GM18507 (cell line): ENCODE measurements around the gene PPP1R18.
"Not testable (repeated sequence)": the region's sequence is repeated elsewhere in the genome, so short reads cannot be mapped to it uniquely, and the experiment has no call there.

Source experiments
- DNase-seq: peaks from one replicate; pipeline ENCODE4 v3.0.0; 2011; ENCODE audit warnings: low read depth; ENCODE audit not compliant: insufficient read length; ENCODE audit errors: extremely low spot score
- FAIRE-seq: peaks from 2 replicates; lab custom pipeline; 2011; peaks lifted over from hg19 to GRCh38; lab: Jason Lieb, UNC

The PPP1R18 gene

DNA sequence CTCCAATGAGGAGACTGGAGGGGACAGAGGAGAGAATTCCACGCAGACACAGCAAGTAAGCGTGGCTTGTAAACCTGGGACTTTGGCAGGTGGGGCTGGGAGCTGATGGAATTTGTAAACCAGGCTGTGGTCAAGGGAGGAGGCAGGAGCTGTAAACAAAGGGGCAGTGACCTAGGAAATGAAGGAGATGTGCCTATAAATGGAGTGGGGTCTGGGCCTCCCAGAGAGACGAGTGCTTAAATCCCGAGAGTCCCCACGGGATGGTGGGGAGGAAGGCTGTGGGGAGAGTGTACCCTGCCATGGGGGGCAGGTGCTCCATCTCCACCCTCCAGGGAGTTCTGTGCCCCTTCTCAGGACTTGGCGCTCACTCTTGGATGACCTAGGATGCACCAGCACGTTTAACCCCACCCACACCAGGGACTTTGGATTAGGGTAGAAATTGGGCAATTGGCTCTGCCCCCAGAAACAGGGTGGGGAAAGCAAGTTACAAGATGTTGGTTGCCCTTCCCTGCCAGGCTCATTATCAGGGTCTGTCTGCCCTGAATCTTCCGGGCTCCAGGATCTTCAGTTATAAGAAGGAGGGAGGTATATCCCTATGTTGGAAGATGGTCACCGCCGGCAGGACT, 9.7 kb downstream of the PPP1R18 start:
- FAIRE-seq = no peak
- DNase-seq = no peak

DNA sequence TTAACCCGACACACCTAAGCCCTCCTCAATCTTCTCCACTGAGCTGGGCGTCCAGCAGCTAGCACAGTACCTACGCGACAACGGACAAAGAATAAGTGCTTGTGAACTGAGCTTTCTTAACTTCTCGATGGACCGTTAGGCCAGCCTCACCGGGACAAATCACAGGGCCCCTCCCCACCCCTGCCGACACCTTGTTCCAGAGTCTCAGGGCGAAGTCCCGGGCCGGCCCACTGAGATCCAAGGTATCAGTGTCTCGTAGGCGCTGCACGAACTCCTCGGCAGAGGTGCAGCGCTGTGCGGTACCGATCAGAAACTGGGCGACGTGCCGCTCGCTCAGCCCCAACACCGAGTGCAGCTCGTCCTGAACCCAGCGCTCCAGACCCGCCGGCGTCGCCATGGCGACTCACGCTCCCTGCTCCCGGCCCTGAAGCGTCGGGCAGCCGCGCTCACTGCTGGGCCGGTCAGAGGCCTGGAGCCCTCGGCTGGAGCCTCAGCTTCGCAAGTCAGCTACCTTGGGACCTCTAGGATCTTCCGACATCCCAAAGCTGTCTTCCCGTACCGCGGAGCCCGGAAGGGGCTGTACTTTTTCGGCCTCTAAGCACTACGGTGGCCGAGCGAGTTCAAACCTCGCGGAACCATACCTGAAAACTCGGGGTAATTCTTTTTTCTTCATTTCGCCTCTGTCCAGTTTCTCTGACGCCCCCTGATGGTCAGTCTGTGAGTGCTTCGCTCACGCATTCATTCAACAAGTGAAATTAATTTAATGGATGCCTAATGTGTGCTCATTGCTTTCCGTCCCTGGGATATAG, 13.8 kb downstream of the PPP1R18 start, which contains the start of gene DHX16:
DHX16 (minus strand) TSS at position 562 of the 809 bp plus-strand sequence; CDS start at position 397, 165 bp downstream.
- FAIRE-seq (peak; percentile 96), DNase-seq (peak; percentile 79)

DNA sequence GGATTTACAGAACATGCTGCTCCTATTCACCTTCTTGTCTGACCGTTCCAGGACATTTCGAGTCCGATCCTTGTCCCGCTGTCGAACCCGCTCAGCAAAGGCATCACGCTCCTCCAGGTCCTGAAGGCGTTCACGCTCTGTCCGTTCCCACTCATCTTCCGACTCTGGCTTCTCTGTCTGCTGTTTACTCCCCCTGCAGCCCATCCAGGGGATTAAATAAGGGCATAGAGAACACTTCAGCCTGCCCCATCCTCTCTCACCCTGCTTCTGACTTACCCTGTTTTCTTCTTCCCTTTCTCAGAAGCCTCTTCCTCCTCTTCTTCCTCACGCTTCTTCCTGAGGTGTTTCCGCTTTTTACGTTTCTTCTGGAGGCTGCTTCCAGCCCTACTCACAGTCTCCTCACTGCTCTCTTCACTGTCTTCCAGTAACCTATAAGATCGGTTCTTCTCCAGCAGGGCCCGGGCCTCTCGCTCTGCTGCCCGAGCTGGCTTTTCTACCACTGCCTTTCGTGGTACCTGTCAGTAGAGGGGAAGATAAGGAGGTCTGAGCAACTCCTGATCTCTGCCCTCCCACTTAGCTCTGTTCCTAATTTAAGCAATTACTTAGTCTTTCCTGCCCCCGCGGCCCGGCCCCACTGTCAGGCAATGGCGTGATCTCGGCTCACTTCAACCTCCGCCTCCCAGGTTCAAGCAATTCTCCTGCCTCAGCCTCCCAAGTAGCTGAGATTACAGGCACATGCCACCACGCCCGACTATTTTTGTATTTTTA, 15.5 kb downstream of the PPP1R18 start:
- no peak for FAIRE-seq
- no peak for DNase-seq

DNA sequence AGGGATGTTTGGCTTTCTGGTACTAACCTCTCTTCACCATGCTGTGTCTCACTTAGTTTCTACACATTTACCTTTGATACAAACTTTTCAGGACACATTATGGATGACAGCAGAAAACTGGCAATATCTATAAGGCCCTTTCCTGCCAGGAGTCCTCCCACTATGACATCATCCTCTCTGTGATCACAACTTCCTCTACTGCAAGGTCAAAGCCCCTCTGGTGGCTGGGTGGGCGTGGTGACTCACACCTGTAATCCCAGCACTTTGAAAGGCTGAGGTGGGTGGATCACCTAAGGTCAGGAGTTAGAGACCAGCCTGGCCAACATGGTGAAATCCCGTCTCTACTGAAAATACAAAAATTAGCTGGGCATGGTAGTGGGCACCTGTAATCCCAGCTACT, 20.1 kb downstream of the PPP1R18 start:
- not testable (repeated sequence) for DNase-seq, FAIRE-seq

DNA sequence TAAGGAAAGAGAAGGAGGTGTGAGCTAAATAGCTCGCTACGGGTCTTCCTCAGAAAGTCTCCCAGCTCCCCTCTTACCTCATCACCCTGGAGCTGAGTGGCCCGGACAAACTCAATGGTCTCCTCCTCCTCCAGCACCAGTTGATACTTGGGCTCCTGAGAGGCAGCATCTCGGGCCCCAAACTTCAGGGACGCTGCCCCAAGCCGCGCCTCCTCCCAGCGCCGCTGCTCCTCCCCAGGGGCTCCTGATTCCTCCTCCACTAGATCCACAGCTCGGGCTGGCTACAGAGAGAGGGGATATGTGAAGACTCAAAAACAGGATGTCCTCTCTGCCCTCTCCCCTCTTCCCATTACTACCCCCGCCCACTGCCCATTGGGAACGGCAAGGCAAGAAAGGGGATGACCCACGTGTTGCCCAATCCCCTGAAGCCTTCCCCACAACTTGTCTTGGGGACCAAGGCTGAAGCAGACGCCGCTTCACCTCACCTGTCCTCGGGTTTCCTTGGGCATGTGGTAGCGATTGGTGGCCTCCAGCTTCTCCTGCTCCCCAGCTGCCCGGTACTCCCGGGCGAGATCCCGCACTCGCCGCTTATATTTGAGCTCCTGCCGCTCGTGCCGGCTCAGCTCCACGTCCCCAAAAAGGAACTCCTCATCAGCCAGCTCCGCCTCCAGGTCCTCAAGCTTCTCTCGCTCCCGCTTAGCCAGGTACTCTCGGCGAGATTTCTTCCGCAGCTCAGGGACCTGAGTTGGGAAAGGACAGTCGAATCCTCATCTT, 21.3 kb downstream of the PPP1R18 start:
- no peak for DNase-seq
- FAIRE-seq = no peak

DNA sequence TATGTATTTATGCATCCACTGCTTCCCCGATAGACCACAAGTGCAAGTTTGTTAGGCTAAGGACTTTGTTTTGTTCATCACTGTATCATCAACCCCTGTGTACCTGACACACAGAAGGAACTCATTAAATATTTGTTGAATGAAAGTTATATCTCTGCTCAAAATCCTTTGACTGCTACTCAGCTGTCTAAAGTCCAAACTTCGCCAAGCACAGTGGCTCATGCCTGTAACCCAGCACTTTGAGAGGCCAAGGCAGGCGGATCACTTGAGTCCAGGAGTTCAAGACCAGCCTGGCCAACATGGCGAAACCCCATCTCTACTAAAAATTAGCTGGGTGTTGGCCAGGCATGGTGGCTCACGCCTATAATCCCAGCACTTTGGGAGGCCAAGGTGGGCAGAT, 28.5 kb downstream of the PPP1R18 start:
- FAIRE-seq, DNase-seq: not testable (repeated sequence)

DNA sequence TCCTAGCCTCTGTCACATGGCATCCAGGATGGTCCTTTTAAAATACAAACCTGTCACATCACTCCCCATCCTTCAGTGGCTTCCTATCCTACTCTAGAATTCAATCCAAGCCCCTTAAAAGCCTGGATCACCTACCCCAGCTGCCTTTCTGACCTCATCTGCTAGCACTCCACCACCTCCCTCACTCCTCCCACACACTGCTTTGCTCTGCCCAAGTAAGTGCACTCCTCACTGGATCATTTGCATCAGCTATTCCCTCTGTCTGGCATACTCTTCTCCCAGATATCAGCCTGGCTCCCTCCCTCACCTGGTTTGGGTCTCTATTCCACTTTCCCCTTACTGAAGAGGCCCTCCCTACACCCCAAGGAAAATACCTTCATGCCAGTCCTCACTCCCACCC, 29.0 kb downstream of the PPP1R18 start:
- DNase-seq (no peak), FAIRE-seq (no peak)

DNA sequence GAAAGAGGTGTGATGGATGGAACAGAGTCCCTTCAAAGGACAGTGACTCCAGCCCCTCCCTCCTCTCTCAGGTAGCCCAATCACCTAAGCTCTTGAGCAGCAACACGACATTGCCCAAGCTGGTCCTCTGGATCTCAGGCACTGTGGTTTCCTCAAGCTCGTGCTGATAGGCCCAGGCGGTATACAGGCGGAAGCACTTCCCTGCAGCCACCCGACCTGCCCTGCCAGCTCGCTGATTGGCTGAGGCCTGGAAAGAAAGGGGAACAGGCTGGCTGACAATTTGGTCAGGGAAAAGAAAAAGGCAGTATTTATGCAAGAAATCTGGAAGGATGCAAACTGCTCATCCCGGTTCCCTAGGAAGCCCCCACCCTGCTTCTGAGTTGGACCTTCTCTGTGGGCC, 29.9 kb downstream of the PPP1R18 start:
- FAIRE-seq (no peak), DNase-seq (no peak)

DNA sequence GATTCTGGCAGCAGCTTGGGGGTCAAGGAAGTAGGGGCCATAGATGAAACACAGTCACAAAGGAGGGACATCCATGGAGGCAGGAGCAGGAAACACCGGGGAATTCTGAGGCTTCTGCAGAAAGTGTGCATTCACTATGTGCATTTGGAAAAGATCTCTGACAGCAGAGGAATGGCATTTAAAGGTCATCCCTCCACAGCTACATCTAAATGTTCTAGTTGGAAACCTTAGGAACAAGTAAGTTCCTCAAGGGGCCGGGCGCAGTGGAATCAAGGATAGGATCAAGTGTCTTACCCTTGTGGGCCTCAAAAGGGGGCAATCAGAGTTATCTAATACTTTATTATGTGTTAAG, 30.7 kb downstream of the PPP1R18 start:
- FAIRE-seq (no peak), DNase-seq (no peak)

DNA sequence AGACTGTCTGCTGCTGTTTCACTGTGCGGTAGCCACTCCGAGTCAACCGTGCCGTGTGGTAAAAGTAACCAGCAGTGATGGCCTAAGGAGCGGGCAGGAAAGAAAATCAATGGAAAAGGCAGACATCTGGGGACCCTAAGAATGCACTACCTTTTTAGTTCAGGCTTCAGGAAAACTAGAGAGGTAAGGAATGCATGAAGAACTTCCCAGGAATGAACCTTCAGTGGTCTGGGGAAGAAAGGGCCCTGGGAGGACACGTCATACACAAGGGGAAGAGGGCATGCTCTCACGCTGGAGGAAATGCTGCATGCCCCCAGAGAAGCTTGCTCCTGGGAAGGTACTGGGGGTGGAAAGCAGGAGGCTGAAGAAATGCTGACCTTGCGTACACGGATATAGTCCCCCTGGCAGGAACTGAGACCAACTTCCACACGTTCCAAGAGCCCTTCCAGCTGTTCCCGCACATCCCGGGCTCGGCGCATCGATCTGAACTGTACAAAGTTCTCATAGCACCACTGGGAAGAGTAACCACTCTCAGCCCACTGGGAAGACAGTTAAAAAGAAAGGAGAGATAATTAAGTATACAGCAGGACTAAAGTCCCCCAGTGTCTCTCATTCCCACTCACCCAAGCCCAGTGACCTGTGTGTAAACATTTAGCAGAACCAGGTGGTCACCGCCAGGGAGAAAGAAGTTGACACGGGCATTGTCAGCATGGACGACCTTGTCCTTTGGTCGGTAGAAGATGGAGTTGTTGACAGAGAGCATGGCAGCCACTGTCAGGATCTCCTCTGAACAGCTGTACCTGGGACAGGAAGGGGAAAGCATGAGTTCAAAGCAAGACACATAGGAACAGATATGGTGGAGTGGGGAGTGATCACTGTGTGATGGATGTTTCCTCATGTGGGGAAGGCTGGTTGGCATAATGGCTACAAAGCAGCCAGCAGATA, 31.4 kb downstream of the PPP1R18 start:
- DNase-seq = no peak
- FAIRE-seq = no peak

DNA sequence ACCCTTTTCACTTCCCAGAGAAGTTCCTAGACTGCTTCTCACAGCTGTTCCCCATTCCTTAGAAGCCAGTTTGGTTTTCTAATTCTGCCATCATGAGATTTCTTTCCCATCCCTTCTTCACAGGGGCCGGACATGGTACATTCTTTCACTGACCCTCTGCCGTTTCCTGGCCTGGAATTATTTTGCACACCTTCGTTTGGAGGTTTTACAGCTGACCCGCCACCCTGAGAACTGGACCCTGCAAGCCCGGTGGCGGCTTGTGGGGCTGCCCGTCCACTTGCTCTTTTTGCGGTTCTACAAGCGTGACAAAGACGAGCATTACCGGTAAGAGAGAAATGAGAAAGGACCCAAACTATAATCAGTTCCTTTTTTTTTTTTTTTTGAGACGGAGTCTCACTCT, 35.3 kb downstream of the PPP1R18 start:
- no peak for FAIRE-seq
- DNase-seq = no peak

DNA sequence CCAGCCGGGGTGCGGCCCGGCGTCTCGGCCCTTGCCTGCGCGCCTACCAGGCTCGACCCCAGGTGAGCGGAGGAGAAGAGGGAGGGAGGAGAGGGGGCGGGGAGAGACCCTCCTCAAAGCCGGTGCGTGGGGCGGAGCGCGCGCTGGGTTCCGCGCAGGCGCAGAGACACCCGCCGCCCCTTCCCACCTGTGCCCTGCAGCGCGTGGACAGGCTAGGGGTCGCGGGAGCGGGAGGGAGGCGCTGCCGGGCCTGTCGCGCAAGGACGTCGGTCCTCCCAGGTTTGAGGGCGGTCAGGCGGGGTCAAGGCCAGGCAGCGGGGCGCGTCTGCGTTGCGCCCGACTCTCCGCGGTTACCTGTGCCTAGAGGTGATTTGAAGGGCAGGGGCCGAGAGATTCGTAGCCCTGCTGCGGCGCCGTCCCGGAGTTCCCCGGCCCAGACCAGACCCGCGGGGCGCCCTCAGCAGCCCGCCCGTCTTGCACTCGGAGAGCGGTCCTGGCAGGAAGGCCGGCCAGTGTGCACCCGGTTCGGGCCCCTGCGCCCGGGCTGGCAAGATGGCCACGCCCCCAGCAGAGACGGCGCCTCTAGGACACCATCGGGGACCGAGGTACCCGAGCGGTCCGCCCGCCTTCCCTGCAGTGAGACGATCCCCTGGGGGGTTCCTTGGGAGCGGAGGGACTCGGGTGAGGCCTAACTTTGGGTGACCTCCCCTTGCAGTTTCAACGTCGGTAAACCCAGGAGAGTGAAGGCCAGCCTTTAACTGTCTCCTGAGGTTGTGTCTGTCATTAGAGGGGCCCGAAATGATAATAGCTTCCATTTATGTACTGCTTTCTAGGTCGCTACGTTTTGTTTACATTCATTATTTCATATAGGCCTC, 39.0 kb downstream of the PPP1R18 start:
- DNase-seq = peak; percentile 61
- FAIRE-seq = peak; percentile 56

DNA sequence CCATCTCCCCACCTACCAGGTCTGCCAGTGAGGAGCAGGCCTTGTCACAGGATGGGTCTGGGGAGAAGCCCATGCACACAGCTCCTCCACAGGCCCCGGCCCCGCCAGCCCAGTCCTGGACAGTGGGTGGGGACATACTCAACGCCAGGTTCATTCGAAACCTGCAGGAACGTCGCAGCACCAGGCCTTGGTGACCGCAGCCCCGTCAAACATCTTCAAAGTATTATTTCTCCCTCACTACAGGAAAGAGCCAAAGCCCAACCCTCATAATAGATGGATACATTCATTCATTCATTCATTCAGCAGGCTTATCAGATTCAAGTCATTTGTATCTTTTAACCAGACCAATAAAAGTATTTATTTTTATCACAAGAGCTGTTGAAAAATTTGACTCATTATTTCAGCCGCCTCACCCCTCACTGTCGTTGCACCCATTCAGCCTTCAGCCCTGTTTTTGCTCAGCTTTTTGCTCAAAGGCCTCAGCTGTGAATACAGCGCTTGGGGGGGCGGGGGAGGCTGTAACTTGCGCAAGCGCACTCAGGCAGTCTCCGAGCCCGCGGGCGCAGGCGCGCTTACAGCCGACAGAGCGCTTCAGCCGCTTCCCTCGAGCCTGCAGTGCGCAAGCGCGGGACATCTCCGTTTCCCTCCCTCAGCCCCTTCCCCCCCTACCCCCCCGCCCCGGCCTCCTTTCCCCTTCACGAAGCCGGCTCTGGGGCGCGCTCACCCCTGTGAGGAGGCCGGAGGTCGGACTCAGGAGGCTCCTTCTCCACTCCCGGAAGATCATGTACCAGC, 39.8 kb downstream of the PPP1R18 start, which contains the start of gene C6orf136:
C6orf136 (plus strand) TSS at position 684 of the 792 bp plus-strand sequence; CDS start at position 783, 99 bp downstream.
- peak; percentile 97 for DNase-seq
- peak; percentile 66 for FAIRE-seq

DNA sequence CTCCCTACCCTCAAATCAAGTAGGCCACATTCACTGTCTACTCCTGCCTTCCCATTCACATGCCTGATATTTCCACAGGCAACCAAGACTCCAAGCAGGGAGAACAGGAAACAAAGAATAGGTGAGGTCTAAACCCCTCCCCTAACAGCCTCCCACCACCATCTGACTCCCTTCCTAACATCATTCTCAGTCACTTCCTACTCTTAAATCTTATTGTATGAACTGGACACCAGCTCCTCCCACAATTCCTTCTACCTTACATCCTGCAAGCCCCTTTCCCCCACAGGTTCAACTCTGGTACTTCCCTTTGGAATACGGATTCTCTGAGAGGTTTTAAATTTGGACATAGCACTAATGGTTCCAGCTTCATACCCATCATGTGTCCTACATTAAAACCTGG, 40.5 kb downstream of the PPP1R18 start:
- FAIRE-seq (no peak), DNase-seq (no peak)

DNA sequence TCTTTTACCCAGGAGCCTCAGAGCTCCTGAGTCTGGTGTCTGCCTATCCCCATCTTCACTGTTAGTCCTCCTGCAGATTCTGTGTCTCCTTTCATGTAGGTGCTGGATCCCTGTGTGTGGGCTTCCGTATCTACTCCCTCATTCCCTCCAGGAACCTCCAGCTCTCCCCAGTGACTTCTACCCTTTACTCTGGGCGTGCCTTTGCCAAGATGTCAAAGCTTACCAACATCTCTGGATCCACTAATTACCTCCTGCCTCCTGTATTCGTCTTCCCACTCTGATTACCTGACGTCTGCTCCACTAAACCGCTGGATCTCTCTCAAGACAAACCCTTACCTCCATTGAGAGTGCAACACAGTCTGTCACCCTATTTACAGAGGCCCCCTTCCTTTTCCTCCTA, 41.7 kb downstream of the PPP1R18 start:
- FAIRE-seq (no peak), DNase-seq (no peak)

DNA sequence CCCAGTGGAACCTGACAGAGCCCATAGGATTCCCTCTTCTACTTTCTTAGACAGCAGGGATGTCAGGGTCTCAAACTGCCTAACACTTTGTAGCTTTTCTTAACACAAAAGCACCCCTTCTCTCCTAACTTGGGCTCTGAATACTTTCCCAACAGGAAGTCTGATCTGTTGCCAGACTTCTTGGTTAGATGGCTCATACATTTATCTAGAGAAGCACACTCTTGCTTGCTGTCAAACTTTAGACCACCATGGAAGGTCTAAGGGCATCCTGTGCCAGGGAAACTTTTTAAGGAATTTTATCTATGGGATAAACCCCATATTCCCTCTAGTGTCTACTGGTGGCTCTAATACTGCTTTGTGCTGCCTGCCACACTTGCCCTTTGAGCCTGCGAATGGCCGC, 42.8 kb downstream of the PPP1R18 start:
- no peak for DNase-seq
- FAIRE-seq = no peak

DNA sequence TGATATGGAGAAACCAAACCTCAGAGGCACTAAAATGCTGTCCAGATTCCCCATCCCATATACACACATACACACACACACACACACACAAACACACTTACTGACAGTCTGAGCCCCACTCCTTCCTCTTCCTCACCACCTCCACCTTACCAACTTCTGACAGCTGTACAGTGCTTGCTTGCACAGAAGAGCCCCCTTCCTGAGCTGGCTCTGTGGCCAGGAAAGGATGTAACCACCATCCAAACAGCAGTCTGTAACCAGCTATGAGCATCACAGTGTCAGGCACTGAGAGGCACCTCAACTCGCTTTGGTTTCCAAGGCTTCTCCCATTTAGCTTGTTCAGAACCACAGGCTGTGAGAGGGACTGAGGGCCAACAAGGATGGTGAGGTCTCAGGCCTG, 45.4 kb downstream of the PPP1R18 start:
- FAIRE-seq = no peak

More for the DNA sequence above, 45.4 kb downstream of the PPP1R18 start:
- no peak for DNase-seq
